Left lung (tissue), 10 donors: Measurements from ENCODE around the gene KCNA5. TPM values are rescaled to one million over a fixed set of nuclear protein-coding genes. Genes with fewer than 3 reads are reported as not detected.
A peak's percentile ranks its signal among the peaks of the same experiment; 100 is the strongest.

Experiments used
- ATAC-seq: fragments of 200-7000 bp; cut with Tn5 transposase; one replicate; pipeline ENCODE4 v1.9.1; 2020; ENCODE audit warnings: moderate library complexity
- DNase-seq, 4 donors: peaks; one replicate each; pipeline ENCODE4 v3.0.0-alpha.2; 2013 to 2020
- H3K27ac ChIP-seq, 2 donors: fragments of 200-600 bp; sonication (generic) in 1 of 2; one replicate each; pipeline versions ENCODE4 v1.5.0 to v1.8.0; 2020 to 2021
- H3K27me3 ChIP-seq, 2 donors: fragments of 200-600 bp; sonication (generic) in 1 of 2; one replicate each; pipeline versions ENCODE4 v1.5.0 to v1.8.0; 2020 to 2021
- H3K36me3 ChIP-seq, 2 donors: fragments of 200-600 bp; sonication (generic) in 1 of 2; one replicate each; pipeline versions ENCODE4 v1.5.0 to v1.8.0; 2020 to 2021
- H3K4me1 ChIP-seq, 2 donors: fragments of 200-600 bp; one replicate each; pipeline ENCODE4 v1.8.0; 2021
- H3K4me3 ChIP-seq, 2 donors: fragments of 200-600 bp; sonication (generic) in 1 of 2; one replicate each; pipeline versions ENCODE4 v1.5.0 to v1.8.0; 2020 to 2021; ENCODE audit warnings: mild to moderate bottlenecking in 1 of 2
- H3K9me3 ChIP-seq, 2 donors: fragments of 200-600 bp; sonication (generic) in 1 of 2; one replicate each; pipeline versions ENCODE4 v1.5.0 to v1.8.0; 2020 to 2021
- CTCF ChIP-seq, 2 donors: fragments of 200-600 bp; sonication (generic) in 1 of 2; IDR thresholded peaks; one replicate each; pipeline versions ENCODE4 v1.5.0 to v1.8.0; 2021; ENCODE audit warnings: antibody characterized with exemption in 2 of 2
- intact Hi-C, 2 donors: fragments of 100-400 bp; cut with DNase I; formaldehyde crosslinking; loops; one replicate each; pipeline versions ENCODE4 v1.11.2 to v1.14.2; 2022
- polyA plus RNA-seq, 6 donors: library from polyadenylated mRNA; unstranded; fragments of 120-200 nt; gene quantifications; one replicate each; pipeline ENCODE4 v1.2.1, GENCODE V29; 2013; ENCODE audit not compliant: insufficient read length in 6 of 6
- total RNA-seq, 2 donors: library from RNA; stranded (reverse); fragmentation: NEBNext Ultra II Directional; extraction: Animal tissue kit (Norgen Biotek cat#: 25700); gene quantifications; one replicate each; pipeline ENCODE4 v1.2.1, GENCODE V29; 2021
- donor health status: DM: no; HTN: yes; CAD: no.
- donor health status: DM: no; HTN: no; CAD: no.

KCNA5 gene
- total and polyA plus RNA-seq, 8 donors = 0.50 to 1.8 (median 1.1) TPM

GRCh38 chr12:5012337-5012736 lies 31.3 kb upstream of the KCNA5 start:
- Histone ChIP-seq H3K4me3 (no peak overlapping the region), H3K4me1 (no peaks in the 10 kb centered on the region), H3K36me3 (no peaks in the 10 kb centered on the region), H3K27ac (no peak overlapping the region), H3K9me3 (no peaks in the 10 kb centered on the region), H3K27me3 (no peaks in the 10 kb centered on the region)
- ATAC-seq (no peak), DNase-seq (no peak)
- TF ChIP-seq CTCF (IDR thresholded peaks at IDR 0.05) = no peak
- intact Hi-C loops = no loop called here

DNA sequence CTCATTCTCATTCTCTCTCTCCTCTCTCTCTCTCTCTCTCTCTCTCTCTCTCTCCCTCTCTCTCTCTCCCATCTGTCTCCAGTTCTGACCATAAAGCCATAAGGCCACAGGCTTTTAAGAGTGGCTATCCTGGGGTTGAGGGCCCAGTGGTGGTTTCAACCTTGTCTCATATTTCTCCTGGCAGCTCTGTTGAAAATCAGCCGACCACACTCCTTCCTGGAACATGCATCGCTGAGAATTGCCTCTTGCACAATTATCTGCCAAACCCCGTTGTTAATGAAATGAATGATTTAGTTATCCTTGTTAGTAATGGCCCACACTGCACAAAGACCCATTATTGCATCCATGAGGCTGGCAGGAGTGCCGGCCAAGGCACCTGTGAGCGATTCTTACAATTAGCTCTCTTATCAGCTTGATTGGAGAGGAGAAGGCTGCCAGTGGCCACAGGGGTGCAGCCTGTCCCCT lies 30.4 kb upstream of the KCNA5 start:
- Histone ChIP-seq H3K27ac (no peak overlapping the region), H3K27me3 (no peaks in the 10 kb centered on the region), H3K4me1 (no peaks in the 10 kb centered on the region), H3K9me3 (no peaks in the 10 kb centered on the region), H3K4me3 (no peak overlapping the region), H3K36me3 (no peaks in the 10 kb centered on the region)
- TF ChIP-seq CTCF (IDR thresholded peaks at IDR 0.05) = no peak
- peak; percentile 13 for ATAC-seq
- intact Hi-C loops = no loop called here
- no peak for DNase-seq

GRCh38 chr12:5014269-5014668 lies 29.4 kb upstream of the KCNA5 start:
- H3K9me3 ChIP-seq = no peaks in the 10 kb centered on the region
- no peaks in the 10 kb centered on the region for H3K4me1 ChIP-seq
- DNase-seq (no peak), ATAC-seq (peak; percentile 30)
- no peak overlapping the region for H3K27ac ChIP-seq
- no peak overlapping the region for H3K4me3 ChIP-seq
- intact Hi-C loops = no loop called here
- H3K27me3 ChIP-seq = no peaks in the 10 kb centered on the region
- TF ChIP-seq CTCF (IDR thresholded peaks at IDR 0.05) = no peak
- no peaks in the 10 kb centered on the region for H3K36me3 ChIP-seq

- no peaks in the 10 kb centered on the region for H3K27me3 ChIP-seq
- DNase-seq = no peak
- no peak for TF ChIP-seq CTCF (IDR thresholded peaks at IDR 0.05)
- H3K9me3 ChIP-seq = no peaks in the 10 kb centered on the region
- no peak overlapping the region for H3K27ac ChIP-seq
- intact Hi-C loops = no loop called here
- no peak for ATAC-seq
- no peaks in the 10 kb centered on the region for H3K4me1 ChIP-seq
- no peaks in the 10 kb centered on the region for H3K36me3 ChIP-seq
- no peak overlapping the region for H3K4me3 ChIP-seq
Measured at GRCh38 chr12:5015711-5016492, 27.8 kb upstream of the KCNA5 start.

DNA sequence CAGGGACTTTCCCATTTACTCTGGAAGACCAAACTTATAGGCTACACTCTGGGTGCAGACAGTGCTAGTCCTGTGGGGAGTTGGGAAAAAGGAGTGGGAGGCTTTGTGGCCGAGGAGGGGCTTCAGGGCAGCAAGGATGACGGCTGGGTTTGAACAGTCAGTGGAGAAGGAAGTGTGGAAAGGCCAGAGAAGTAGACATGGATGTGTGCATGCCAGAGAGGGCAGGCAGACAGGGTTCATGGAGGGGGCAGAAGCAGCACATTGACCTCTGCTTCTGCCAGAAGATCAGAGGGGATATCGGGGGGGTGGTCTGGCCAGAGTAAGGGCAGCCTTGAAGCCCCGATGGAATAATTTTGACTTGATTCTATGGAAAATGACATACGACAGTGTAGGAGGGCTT lies 27.2 kb upstream of the KCNA5 start:
- ATAC-seq (no peak), DNase-seq (no peak)
- H3K4me3 ChIP-seq = no peak overlapping the region
- no peak for TF ChIP-seq CTCF (IDR thresholded peaks at IDR 0.05)
- H3K9me3 ChIP-seq = no peaks in the 10 kb centered on the region
- no peaks in the 10 kb centered on the region for H3K36me3 ChIP-seq
- H3K27me3 ChIP-seq = peaks cover 0 to 4% of the 10 kb centered on the region in 2 donors
- H3K27ac ChIP-seq = no peak overlapping the region
- no peaks in the 10 kb centered on the region for H3K4me1 ChIP-seq
- intact Hi-C loops = no loop called here
